ENCODE results near the gene TMEM108.
A peak's percentile ranks its signal among the peaks of the same experiment; 100 is the strongest.

Gene TMEM108

DNA sequence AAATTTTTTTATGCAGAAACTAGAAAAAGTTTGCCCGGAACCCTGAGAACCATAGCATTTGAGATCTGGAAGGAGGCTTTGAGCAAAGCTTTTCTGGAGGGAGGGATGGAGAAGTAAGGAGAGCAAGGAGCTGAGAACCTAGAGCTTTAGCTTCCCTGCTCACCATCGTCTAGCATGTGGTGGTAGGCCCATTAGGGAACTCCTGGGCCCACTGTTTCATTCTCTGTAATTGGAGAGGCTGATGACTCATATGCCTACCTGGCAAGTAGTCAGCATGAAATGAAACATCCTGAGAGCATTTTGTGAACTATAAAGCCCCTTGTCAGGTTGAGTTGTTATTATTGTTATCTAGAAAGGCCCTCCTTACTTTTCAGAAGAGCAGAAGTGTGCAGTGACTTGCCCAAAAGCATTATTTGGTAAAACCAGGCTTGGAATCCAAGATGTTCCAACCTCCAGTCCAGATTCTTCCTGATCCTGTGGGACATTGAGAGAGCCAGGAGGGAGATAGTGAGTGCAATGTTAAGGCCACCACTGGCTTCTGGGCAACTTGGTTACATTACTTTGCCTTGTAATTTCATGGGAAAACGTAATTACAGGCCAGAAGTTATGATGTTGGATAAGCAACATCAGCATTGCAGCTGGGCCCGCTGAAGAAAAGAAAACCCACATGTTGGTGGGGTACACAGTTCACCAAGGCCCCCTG is 257.2 kb downstream of the TMEM108 start:
- in situ Hi-C loops (cut with MboI; ENCODE audit: low pct_unique_long_range_greater_than_20kb, low sequenced_read_pairs, unreplicated experiment) = no loop called here
- peak; percentile 10 for DNase-seq (ENCODE audit: low spot score)
- TF ChIP-seq, protein P1, sequence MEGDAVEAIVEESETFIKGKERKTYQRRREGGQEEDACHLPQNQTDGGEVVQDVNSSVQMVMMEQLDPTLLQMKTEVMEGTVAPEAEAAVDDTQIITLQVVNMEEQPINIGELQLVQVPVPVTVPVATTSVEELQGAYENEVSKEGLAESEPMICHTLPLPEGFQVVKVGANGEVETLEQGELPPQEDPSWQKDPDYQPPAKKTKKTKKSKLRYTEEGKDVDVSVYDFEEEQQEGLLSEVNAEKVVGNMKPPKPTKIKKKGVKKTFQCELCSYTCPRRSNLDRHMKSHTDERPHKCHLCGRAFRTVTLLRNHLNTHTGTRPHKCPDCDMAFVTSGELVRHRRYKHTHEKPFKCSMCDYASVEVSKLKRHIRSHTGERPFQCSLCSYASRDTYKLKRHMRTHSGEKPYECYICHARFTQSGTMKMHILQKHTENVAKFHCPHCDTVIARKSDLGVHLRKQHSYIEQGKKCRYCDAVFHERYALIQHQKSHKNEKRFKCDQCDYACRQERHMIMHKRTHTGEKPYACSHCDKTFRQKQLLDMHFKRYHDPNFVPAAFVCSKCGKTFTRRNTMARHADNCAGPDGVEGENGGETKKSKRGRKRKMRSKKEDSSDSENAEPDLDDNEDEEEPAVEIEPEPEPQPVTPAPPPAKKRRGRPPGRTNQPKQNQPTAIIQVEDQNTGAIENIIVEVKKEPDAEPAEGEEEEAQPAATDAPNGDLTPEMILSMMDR (IDR thresholded peaks at IDR 0.05; ENCODE audit: extremely low read depth, insufficient read depth, missing control alignments) = no peak

DNA sequence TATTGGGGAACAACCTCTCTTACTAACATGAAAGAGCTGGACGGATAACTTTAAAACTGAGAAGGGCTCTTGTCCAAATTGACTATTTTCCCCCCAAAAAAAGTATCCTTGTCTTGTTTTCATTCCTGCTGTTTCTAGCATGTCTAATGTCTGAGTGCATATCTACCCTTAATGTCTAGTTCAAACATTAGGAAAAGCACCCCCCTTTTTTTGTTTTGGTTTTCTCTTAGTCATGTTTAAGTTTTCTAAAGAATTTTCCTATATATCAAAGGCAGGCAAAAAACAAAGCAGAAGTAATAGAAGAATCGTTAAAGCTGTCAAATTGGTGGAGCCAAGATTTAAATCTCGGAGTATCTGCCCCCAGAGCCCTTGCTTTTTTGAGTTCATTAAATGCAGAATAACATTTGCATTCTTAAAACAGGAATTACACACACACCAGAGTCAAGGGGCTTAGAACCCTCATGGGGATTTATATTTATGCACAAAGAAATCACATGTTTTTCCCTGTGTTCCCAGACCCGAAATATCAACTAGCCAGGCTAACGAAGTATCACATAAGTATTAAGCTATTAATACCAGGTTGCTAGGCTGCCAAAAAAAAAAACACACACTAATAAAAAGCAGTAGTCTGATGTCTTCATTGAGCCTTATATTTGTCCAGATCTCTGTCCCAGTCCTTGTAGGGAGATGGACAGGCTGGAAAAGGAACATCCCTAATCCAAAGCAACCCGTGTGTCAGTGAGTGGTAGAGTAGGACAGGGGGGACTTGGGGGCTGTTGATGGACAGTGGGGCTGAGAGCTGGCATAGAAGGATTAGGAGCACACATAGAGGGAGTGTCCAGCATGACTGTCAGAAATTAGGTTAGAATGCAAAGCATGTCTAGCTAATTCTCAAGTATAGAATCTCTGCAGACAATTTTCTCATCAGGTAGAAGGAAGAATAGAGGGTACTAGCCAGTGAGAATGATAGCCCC is 258.0 kb downstream of the TMEM108 start:
- in situ Hi-C loops (cut with MboI; ENCODE audit: low pct_unique_long_range_greater_than_20kb, low sequenced_read_pairs, unreplicated experiment) = no loop called here
- TF ChIP-seq, protein P1 (IDR thresholded peaks at IDR 0.05; ENCODE audit: extremely low read depth, insufficient read depth, missing control alignments) = no peak
- DNase-seq (ENCODE audit: low spot score) = no peak

DNA sequence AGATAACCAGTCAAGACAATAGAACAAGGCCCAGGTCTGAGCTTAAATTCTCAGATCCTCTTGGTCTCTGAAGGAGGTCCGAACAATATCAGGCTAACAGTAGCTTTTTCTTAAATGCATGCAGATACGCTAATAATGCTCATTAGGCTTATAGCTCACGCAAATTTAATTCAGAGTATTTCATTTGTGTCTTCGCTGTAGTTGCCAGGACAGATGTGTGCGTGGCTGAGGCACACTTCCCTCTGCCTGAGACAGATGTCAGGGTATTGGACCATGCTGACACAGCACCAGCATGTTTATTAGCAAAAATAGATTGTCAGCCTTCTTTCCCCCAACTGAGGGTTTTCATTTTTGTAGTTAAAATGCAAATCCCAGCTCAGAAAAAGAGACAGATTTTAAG is 258.8 kb downstream of the TMEM108 start:
- DNase-seq (ENCODE audit: low spot score) = no peak
- in situ Hi-C loops (cut with MboI; ENCODE audit: low pct_unique_long_range_greater_than_20kb, low sequenced_read_pairs, unreplicated experiment) = no loop called here
- TF ChIP-seq, protein P1 (IDR thresholded peaks at IDR 0.05; ENCODE audit: extremely low read depth, insufficient read depth, missing control alignments) = no peak

DNA sequence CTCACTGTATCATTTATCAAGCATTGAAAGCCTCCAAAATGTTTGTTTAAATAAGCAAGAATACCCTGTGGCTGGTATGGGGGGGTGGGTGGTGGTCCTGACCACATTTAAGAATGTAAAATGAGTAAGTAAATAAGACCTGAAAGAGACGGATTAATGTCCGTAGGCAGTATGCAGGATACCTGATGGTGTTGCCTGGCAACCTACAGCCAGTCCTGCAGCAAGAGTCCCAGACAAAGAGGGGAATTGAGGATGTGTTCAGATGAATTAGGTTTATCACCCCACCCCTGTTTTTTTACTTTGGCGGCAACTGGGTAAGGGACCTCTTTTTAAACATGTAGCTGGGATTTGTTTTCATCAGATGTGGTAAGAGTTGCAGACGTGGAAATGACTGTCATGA is 261.9 kb downstream of the TMEM108 start:
- DNase-seq (ENCODE audit: low spot score) = no peak
- TF ChIP-seq, protein P1 (IDR thresholded peaks at IDR 0.05; ENCODE audit: extremely low read depth, insufficient read depth, missing control alignments) = no peak
- in situ Hi-C loops (cut with MboI; ENCODE audit: low pct_unique_long_range_greater_than_20kb, low sequenced_read_pairs, unreplicated experiment) = no loop called here

DNA sequence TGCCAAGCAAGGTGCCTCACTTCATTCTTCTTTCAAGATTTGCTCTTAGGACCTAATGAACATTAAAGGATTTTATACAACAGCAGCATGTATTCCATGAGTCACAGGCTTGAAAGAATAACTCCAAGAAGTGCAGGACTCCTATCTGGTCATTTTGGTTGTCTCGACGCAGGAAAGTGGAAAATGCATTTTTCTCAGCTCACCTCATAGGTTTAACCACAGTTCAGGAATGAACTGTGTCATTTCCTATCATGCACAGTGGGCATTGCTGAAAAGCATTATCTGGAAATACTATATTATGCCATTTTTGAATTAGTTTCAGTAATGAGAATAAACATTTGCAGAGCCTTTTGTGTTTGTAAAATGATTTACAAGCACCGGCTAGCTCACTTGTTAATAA is 263.0 kb downstream of the TMEM108 start:
- no peak for DNase-seq (ENCODE audit: low spot score)
- in situ Hi-C loops (cut with MboI; ENCODE audit: low pct_unique_long_range_greater_than_20kb, low sequenced_read_pairs, unreplicated experiment) = no loop called here
- TF ChIP-seq, protein P1 (IDR thresholded peaks at IDR 0.05; ENCODE audit: extremely low read depth, insufficient read depth, missing control alignments) = no peak

DNA sequence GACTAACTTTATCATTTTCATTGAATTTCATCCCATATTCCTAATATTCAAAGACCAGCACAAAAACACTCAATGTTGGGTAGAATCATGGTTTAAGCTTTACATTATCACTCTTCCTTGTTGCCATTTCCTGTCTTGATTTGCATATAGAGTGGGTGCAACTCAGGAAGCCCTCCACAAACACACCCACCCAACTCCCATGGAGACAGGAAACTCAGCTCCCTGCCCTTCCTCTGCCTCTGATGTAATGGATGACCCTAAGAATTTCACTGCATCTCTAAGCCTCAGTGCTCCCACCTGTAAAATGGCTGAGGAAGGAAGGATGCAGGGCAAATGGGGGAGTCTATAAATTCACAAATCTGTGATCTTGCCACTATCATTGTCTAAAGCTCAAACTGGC is 263.5 kb downstream of the TMEM108 start:
- TF ChIP-seq, protein P1 (IDR thresholded peaks at IDR 0.05; ENCODE audit: extremely low read depth, insufficient read depth, missing control alignments) = no peak
- in situ Hi-C loops (cut with MboI; ENCODE audit: low pct_unique_long_range_greater_than_20kb, low sequenced_read_pairs, unreplicated experiment) = no loop called here
- no peak for DNase-seq (ENCODE audit: low spot score)

All from GM13977 (cell line).